Retinal pigment epithelial cell (primary cell): ENCODE results near the gene FCHSD2.

ENCODE experiments used
- DNase-seq: peaks from one replicate; pipeline ENCODE4 v3.0.0-alpha.2; 2010; ENCODE audit warnings: low read depth
- H3K4me3 ChIP-seq: 2 replicates; pipeline ENCODE4 v1.5.1; 2011; ENCODE audit warnings: mild to moderate bottlenecking, low read length, control low read depth, moderate library complexity
- CTCF ChIP-seq: conservative IDR thresholded peaks from 2 replicates; pipeline ENCODE4 v1.5.1; 2011; ENCODE audit warnings: low read depth, low read length, control low read depth, inconsistent platforms

FCHSD2 gene

DNA sequence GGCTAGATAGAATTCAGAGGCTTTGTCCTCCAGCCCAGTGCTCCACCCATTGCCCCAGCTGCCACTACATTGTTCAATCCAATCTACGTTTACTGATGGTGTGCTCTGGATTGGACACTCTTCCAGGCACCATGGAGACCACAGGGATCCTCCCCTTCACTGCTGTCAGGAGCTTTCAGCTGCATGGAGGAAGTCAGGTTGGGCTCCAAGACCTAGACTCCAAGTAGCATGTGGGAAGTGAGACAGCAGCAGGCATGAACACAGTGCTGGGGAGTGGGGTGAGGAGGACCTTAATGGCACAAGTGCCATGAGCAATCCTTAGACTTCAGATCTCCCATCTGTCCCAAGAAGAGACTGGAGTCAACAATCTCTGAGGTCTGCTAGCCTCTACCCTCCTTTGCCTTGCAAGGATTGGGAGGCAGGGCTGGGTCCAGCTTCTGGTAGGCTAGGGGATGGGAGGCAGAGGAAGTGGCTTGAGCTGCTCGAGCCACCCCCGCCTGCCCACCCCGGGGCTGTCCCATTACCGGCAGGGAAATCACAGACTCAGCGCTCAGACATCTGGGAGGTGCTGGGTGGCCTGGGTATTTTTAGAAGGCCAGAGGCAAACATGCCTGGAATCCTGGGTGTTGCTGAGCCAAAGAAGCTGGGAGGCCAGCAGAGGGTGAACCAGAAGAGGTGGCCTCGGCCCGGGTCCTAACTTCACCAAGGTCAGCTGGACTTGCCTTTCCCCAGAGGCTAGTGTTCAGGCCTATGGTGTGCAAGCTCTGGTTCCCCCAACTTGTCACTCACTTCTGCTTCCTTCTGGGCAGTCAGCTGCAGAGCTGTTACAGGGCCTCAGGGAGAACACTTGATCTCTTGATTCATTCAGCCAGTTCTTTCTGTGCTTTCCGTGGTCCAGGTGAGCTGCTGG lies 15.2 kb upstream of the FCHSD2 start:
- TF ChIP-seq CTCF, result no peak
- no peak for DNase-seq
- H3K4me3 ChIP-seq, result no peak overlapping the region

GRCh38 chr11:73156686-73157085 lies 14.6 kb upstream of the FCHSD2 start:
- no peak overlapping the region for H3K4me3 ChIP-seq
- TF ChIP-seq CTCF, result no peak
- DNase-seq, result no peak

DNA sequence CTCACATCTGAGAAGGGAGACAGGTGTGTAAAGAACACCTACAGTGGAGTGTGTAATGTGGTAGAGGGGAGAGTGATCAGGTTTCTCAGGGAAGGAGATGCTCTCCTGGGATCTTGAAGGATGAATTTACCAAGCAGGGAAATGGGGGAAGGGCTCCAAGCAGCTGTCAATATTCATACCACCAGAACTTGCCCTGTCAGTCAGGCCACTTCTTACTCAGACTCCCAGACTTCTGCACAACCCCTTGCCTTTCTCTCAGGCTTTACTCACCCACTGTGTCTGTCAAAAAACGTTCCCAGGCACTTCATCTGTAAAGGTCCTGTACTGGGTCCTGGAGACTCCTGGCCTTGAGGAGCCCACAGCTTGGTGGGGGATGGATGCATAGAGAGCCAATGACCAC lies 14.0 kb upstream of the FCHSD2 start:
- TF ChIP-seq CTCF, result no peak
- no peak for DNase-seq
- no peak overlapping the region for H3K4me3 ChIP-seq

GRCh38 chr11:73155102-73155501 lies 13.0 kb upstream of the FCHSD2 start:
- TF ChIP-seq CTCF, result no peak
- DNase-seq, result no peak
- no peak overlapping the region for H3K4me3 ChIP-seq

- no peak for TF ChIP-seq CTCF
- no peak for DNase-seq
- H3K4me3 ChIP-seq, result no peak overlapping the region
Measured at GRCh38 chr11:73154178-73154577, 12.1 kb upstream of the FCHSD2 start.

DNA sequence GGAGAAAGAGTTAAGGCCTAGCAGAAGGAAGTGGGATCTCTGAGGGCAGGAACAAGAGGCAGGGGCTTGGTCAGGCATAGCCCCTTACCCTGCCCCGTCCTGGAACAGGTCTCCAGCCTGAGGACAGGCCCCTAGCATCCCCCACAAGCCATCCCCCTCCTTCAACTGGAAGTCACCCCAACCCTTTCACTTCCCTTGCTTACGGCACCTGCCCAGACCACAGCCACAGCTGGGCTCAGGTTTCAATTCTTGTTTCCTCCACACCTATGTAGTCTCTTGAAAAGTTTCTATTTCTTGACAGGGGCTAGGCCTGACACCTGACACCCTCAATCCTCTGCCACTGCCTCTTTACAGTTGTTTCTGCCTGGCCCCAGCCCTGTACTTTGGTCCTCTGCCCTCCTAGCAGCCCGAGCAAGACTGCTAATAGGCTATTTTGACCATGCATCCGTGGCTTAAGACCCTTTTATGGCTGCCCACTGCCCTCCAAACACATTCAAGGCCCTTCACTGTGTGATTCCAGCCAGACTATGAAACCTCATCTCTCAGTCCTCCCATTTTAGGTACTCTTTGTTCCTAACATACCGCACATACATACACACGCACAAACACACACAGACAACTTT lies 10.9 kb upstream of the FCHSD2 start:
- no peak for DNase-seq
- no peak overlapping the region for H3K4me3 ChIP-seq
- no peak for TF ChIP-seq CTCF
